Adipose tissue (tissue), 3 donors: ENCODE measurements around the gene AFAP1L1. TPM values are rescaled to one million over a fixed set of nuclear protein-coding genes. Genes with fewer than 3 reads are reported as not detected.

Experiments
- H3K27ac ChIP-seq: one replicate; pipeline ENCODE4 v1.5.1; 2013; ENCODE audit warnings: low read depth, low read length
- WGBS, 3 donors: extraction: QIAGEN DNeasy Blood & Tissue Kit; methylation state at CpG; one replicate each; pipeline ENCODE4 v1.1.7; 2013; 5-methylcytosine and 5-hydroxymethylcytosine counted together
- polyA plus RNA-seq, 3 donors: library from polyadenylated mRNA; stranded (reverse); fragments of 200-250 nt; gene quantifications; one replicate each; pipeline ENCODE4 v1.2.3, GENCODE V29; 2013
- donor health status: healthy with polysubstance abuse.
- donor health status: Bipolar disorder and iron deficiency.
- donor health status: healthy.

Gene AFAP1L1
- 10 to 100 TPM in 2 of 3 donors, 1 to 10 TPM in 1; 4.1 to 21.8 (median 16.8) TPM for polyA plus RNA-seq

DNA sequence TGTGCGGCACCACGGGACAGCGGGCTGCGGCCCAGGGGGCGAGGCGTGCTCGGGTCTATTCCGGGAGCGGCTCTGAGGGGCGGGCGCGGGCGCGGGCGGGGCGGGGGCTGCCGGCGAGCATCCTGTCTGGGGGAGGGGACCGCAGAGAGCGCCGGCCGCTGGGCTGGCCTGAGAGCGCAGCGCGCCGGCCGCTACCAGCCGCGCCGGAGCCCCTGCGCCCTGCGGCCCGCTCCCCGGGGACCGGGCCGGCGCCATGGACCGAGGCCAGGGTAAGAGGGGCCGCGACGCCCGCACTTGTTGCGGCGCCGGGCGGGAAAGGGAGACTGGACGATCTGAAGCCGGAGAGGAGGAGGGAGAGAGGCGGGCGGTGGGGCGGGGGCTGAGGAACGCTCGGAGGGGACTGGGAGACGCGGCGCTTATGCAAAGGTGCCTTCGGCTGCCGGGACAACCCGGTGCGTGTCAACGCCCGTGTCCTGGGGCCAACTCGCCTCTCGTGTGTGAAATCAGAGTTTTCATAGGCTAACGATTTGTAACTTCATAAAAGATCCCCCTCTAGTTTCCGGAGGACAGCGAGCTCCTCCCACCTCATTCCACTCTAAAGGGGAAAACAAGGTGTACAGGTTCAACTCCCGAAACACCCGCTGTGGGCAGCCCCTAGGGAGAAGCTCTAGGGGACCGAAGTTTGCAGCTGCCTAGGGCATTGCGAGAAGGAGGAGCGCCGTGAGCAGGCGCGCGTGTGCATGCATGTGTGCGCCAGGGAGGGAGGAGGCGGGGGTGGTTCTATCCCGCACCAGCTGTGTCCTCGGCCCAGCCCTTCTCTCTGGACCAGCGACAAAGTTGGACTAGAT, at the start of gene AFAP1L1:
AFAP1L1 (plus strand) TSS at position 144 of the 848 bp plus-strand sequence; CDS start at position 254, 110 bp downstream.
- WGBS, 3 donors, result 0% methylated on average over 54 to 81 of the region's 81 CpGs
- no peak within 1 kb of the TSS for H3K27ac ChIP-seq

DNA sequence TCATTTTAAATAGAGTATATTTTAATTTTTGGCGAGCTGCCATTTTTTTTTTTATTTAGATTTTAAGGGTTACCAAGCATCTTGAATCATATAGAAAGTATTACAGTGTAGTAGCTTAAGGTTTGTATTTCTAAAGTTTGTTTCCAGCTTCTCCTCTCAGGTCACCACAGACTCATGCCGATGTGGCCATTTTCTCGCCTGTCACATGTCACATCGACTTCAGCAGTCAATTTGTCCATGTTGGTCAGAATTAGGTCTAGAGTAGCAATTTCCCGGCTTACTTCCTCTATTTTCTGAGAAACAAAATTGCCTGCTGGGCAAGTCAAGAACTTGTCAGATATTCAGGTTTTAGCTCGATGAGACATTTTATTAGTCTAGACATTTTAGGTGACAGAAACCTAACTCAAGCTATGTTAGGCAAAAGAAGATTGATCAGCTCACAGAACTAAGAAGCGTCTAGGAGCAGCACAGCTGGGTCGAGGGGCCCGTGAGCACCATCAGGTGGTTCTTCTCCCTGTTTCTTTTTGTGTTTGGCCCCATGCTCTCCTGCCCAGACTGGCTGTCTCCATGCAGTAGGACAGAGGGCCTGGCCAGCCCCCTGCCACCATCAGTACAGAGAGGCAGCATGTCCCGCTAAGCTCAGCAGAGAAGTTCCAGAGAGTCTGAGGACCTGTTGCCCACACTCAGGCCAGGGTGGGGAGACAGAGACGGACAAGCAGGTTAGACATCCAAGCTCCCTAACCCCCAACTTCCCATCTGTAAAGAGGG, 48.4 kb upstream of the AFAP1L1 start:
- WGBS, 3 donors, result 71 to 85% (median 75%) methylated on average over 11 of the region's 11 CpGs
- H3K27ac ChIP-seq, result no peak overlapping the region

DNA sequence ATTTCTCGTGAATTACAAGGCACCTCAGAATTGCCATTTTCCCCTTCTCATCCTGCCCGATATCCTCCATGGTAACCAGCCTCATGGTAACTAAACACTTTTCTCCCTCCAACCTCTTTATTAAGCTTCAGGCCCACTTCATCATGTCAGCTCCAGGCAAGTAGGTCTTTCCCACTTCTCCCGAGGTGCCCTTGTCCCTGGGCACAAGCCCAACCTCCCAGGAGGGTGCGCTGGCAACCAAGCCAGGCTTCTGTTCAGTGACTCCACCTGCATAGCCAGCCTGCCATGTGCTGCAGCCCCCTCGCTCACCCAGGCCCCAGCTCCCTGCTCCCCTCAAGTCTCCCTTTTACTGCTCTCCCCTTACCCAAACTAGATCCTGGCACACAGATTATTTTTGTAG, 47.4 kb upstream of the AFAP1L1 start:
- no peak overlapping the region for H3K27ac ChIP-seq
- 80 to 91% (median 89%) methylated on average over 5 of the region's 5 CpGs for WGBS, 3 donors

GRCh38 chr5:149227168-149227826, 44.4 kb upstream of the AFAP1L1 start:
- WGBS, 3 donors, result 72 to 80% (median 79%) methylated on average over 2 of the region's 2 CpGs

DNA sequence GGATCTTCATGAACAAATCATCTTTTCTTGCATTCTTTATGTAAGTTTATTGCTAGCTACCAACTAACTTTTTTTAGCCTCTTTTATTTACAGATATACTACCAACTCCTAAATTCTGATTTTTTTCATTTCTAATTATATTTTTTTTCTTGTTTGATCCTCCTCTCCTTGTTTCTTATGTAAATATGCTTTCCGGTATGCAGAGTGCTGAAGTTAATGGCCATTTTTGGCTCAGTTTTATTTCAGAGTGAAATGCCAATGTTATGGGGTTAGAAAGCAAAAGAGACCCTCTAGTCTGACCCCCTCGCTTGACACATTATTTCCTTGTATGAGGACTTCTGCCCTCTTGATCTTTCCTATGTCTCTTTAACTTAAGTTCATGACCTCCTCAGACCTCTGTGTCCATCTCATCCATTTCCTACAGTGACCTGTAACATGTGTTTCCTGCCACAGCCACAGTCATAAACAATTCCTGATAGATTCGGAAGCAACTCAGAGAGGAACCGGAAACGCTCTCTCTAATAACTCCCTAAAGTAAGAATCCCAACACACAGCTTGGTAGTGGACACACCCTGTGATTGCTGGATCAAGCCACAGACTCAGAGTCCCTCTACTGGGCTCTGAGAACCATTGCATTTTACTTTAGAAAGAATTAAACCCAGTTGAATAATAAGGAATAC, 42.9 kb upstream of the AFAP1L1 start:
- H3K27ac ChIP-seq, result no peak overlapping the region
- WGBS, 3 donors, result 16 to 27% (median 24%) methylated on average over 5 of the region's 5 CpGs

More at GRCh38 chr5:149227168-149227826, 44.4 kb upstream of the AFAP1L1 start:
- H3K27ac ChIP-seq, result no peak overlapping the region

DNA sequence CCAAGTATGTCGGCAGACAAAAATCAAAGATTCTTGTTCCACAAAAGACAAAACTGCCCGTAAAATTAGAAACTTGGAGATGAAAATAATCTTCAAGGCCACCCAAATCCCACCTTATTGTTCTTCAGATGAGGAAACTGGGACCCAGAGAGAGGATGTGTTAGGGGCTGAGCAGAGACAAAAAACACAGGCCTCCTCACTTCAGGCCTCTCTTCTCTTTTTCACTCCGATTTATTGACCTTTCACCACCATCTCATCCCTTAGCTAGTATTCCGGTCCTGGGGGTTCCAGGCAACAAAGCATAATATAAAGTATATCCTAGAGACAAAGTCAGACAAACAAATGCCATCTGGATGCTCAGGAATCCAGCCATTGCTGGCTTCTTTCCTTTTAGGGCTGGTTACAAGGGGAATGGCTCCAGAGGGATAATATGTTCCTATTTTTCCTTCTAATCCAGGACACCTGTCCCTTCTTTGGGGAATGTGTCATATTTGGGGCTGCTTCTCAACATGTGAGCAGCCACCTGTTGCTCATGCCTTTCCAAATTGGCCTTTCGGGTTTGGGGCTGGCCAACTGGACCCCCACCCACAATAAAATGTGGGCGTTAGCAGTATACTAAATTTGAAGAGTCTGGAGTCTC, 42.2 kb upstream of the AFAP1L1 start:
- H3K27ac ChIP-seq, result no peak overlapping the region
- WGBS, 3 donors, result 45 to 46% (median 46%) methylated on average over 6 of the region's 6 CpGs

DNA sequence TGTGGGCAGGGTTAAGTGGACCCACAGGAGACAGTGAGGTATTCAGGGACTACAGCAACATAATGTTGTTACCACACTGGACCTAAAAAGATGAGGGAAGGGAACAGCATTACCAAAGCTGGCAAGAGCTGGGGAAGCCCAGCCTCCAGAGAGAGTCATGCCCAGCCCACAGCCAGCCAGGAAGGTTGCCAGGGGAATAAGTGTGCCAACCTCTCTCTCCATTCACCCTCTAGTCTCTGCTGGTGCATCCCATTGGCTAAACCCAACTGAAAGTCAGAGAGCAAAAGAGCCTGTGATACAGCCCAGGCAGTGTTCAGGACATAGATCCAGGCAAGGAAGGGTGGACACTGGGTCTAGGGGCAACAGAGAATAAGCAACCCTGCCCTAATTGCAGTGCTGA, 35.8 kb upstream of the AFAP1L1 start:
- no peak overlapping the region for H3K27ac ChIP-seq

- no peak overlapping the region for H3K27ac ChIP-seq
- WGBS, 3 donors, result 45 to 68% (median 61%) methylated on average over 4 of the region's 4 CpGs
Measured at GRCh38 chr5:149237662-149238061, 34.0 kb upstream of the AFAP1L1 start.

GRCh38 chr5:149238540-149238939, 33.1 kb upstream of the AFAP1L1 start:
- H3K27ac ChIP-seq, result no peak overlapping the region
- WGBS, 3 donors, result 58 to 77% (median 59%) methylated on average over 2 of the region's 2 CpGs

DNA sequence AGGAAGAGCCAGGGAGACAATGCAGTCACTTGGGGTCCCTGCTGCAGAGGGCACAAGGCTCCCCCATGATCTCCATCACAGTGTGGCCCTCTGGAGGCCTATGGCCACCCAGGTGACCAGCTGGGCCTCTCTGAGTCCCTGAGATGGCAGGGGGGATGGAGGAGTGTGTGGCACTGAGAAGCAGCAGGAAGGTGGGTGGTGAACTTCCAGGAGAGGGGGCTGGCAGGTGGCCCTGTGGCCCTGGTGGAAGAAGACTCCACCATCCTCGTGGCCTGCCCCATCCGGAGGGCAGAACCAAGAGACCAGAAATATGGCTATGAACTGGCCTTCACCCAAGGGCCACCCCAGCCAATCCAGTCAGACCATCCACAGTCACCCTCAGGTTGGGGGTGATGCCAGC, 31.7 kb upstream of the AFAP1L1 start:
- no peak overlapping the region for H3K27ac ChIP-seq
- 57 to 74% (median 63%) methylated on average over 2 of the region's 2 CpGs for WGBS, 3 donors

- H3K27ac ChIP-seq, result no peak overlapping the region
- 55 to 70% (median 56%) methylated on average over 13 of the region's 13 CpGs for whole genome bisulfite sequencing, 3 donors
Measured at GRCh38 chr5:149240354-149240998, 31.2 kb upstream of the AFAP1L1 start.

DNA sequence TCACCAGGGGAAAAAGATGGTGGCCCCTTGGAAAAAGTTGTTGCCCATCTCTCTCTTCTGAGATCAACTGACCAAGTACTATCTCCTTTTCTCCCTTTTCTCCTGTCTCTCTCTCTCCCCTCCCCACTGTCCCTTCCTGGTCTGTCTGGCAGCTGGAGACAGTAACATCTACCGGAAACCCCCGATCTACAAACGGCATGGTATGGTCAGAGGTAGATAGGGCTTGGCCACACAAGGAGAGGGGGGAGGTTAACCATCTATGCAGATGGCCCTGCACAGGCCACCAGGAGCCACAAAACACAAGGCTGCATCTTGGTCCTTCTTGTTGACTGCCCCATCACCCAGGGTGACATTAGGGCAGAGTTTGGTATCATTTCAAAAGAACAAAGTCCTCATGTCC, 29.3 kb upstream of the AFAP1L1 start:
- 72 to 98% (median 97%) methylated on average over 3 of the region's 3 CpGs for WGBS, 3 donors
- no peak overlapping the region for H3K27ac ChIP-seq

DNA sequence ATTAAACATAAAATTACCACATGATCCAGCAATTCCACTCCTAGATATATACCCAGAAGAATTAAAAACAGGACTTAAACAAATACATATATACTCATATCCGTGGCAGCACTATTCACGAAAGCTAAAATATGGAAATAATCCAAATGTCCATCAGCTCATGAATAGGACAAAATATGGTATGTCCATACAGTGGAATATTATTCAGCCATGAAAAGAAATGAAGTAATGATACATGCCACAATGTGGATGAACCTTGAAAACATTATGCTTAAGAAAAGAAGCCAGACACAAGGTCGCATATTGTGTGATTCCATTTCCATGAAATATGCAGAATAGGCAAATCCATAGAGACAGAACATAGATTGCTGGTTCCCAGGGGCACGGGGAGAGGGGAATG, 24.8 kb upstream of the AFAP1L1 start:
- H3K27ac ChIP-seq, result no peak overlapping the region
- 83 to 94% (median 92%) methylated on average over 4 of the region's 4 CpGs for WGBS, 3 donors

GRCh38 chr5:149247726-149248125, 23.9 kb upstream of the AFAP1L1 start:
- no peak overlapping the region for H3K27ac ChIP-seq
- 87 to 96% (median 91%) methylated on average over 8 of the region's 8 CpGs for WGBS, 3 donors

- WGBS, 3 donors, result 64 to 83% (median 78%) methylated on average over 4 of the region's 4 CpGs
- H3K27ac ChIP-seq, result no peak overlapping the region
Measured at GRCh38 chr5:149251546-149251945, 20.1 kb upstream of the AFAP1L1 start.

GRCh38 chr5:149254506-149254905, 17.2 kb upstream of the AFAP1L1 start:
- 53 to 73% (median 67%) methylated on average over 3 of the region's 3 CpGs for WGBS, 3 donors
- no peak overlapping the region for H3K27ac ChIP-seq

- H3K27ac ChIP-seq, result no peak overlapping the region
Measured at GRCh38 chr5:149256451-149256850, 15.2 kb upstream of the AFAP1L1 start.

DNA sequence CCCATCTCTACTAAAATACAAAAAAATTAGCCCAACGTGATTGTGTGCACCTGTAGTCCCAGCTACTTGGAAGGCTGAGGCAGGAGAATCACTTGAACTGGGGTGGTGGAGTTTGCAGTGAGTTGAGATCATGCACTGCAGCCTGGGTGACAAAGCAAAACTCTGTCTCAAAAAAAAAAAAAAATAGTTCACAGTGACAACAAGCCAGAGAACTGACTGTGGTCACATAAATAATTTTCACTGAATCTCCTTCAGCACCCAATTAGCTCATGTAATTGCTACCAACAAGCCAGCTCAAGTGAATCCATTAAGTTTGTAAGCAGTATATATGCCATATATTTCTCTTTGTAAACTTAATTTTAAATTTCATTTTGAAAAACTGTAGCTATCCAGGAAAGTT, 14.5 kb upstream of the AFAP1L1 start:
- no peak overlapping the region for H3K27ac ChIP-seq
- WGBS, 3 donors, result 43 to 56% (median 56%) methylated on average over 1 of the region's 1 CpG
